Fibroblast of skin of back (primary cell): ENCODE measurements around the gene OR5B21. TPM values are rescaled to one million over a fixed set of nuclear protein-coding genes. Genes with fewer than 3 reads are reported as not detected.
A peak's percentile ranks its signal among the peaks of the same experiment; 100 is the strongest.

Experiments used
- DNase-seq: peaks from one replicate; pipeline ENCODE4 v3.0.0-alpha.2; 2013
- polyA plus RNA-seq, 2 experiments: library from polyadenylated mRNA; unstranded; fragments of 120-200 nt; gene quantifications; one replicate each; pipeline ENCODE4 v1.2.1, GENCODE V29; 2013; ENCODE audit not compliant: insufficient read length in 2 of 2

OR5B21 gene
- not detected for polyA plus RNA-seq (2013, experiment 1 of 2; ENCODE audit: insufficient read length)
- polyA plus RNA-seq (2013, experiment 2 of 2; ENCODE audit: insufficient read length) = not detected

GRCh38 chr11:58508005-58508404 lies at the start of gene OR5B21:
Gene OR5B21, minus strand, starts transcription at chr11:58508105. Its CDS starts 0 bp downstream, at chr11:58508105.
- no peak for DNase-seq

GRCh38 chr11:58549644-58550043 lies 41.7 kb upstream of the OR5B21 start:
- no peak for DNase-seq

- DNase-seq = no peak
Observed at GRCh38 chr11:58546841-58547240, 38.9 kb upstream of the OR5B21 start.

- DNase-seq = no peak
Observed at GRCh38 chr11:58531865-58532341, 24.0 kb upstream of the OR5B21 start.

GRCh38 chr11:58530236-58530635 lies 22.3 kb upstream of the OR5B21 start:
- no peak for DNase-seq

- DNase-seq = no peak
Observed at GRCh38 chr11:58527429-58527828, 19.5 kb upstream of the OR5B21 start.

- no peak for DNase-seq
Observed at GRCh38 chr11:58526721-58527120, 18.8 kb upstream of the OR5B21 start.

GRCh38 chr11:58525037-58525614 lies 17.2 kb upstream of the OR5B21 start:
- DNase-seq = no peak

- peak; percentile 77 for DNase-seq
Observed at GRCh38 chr11:58524232-58525036, 16.5 kb upstream of the OR5B21 start.

- DNase-seq = peak; percentile 64
Observed at GRCh38 chr11:58513747-58514367, 6.0 kb upstream of the OR5B21 start.

GRCh38 chr11:58511636-58512035 lies 3.7 kb upstream of the OR5B21 start:
- DNase-seq = no peak

- DNase-seq = no peak
Observed at GRCh38 chr11:58509748-58510147, 1.8 kb upstream of the OR5B21 start.

GRCh38 chr11:58508814-58509213 lies 909 bp upstream of the OR5B21 start:
- no peak for DNase-seq

- DNase-seq = no peak
Observed at GRCh38 chr11:58507355-58507754, 550 bp downstream of the OR5B21 start.

- DNase-seq = no peak
Observed at GRCh38 chr11:58506935-58507334, 970 bp downstream of the OR5B21 start.

GRCh38 chr11:58505849-58506248 lies 2.1 kb downstream of the OR5B21 start:
- no peak for DNase-seq

- no peak for DNase-seq
Observed at GRCh38 chr11:58504232-58504631, 3.7 kb downstream of the OR5B21 start.

- DNase-seq = peak; percentile 22
Observed at GRCh38 chr11:58503361-58503856, 4.5 kb downstream of the OR5B21 start.

- DNase-seq = no peak
Observed at GRCh38 chr11:58502004-58502403, 5.9 kb downstream of the OR5B21 start.

GRCh38 chr11:58498464-58498863 lies 9.4 kb downstream of the OR5B21 start:
- DNase-seq = peak; percentile 13

GRCh38 chr11:58497951-58498350 lies 10.0 kb downstream of the OR5B21 start:
- no peak for DNase-seq

GRCh38 chr11:58495906-58496305 lies 12.0 kb downstream of the OR5B21 start:
- no peak for DNase-seq

- DNase-seq = peak; percentile 68
Observed at GRCh38 chr11:58494101-58494500, 13.8 kb downstream of the OR5B21 start.
